Vagina (tissue), 2 donors: ENCODE results near the gene NPAS1.

Experiments
- POLR2A ChIP-seq, 2 donors: fragments of 450-650 bp; IDR thresholded peaks; one replicate each; pipeline ENCODE4 v1.6.1; 2017; ENCODE audit warnings: antibody characterized with exemption in 2 of 2, mild to moderate bottlenecking in 2 of 2, moderate library complexity in 2 of 2
- POLR2AphosphoS5 ChIP-seq, 2 donors: sonication (generic); formaldehyde crosslinking; IDR thresholded peaks; one replicate each; pipeline ENCODE4 v1.9.0; 2017; ENCODE audit warnings: antibody characterized with exemption in 2 of 2, mild to moderate bottlenecking in 2 of 2, low read depth in 1 of 2; ENCODE audit not compliant: insufficient read depth in 1 of 2
- TF ChIP-seq, protein P1 (sequence below), 3 experiments: fragments of 450-650 bp in 2 of 3; fragments of 200-600 bp in 1 of 3; sonication (generic) in 1 of 3; IDR thresholded peaks; one replicate each; pipeline ENCODE4 v1.5.1; 2017 to 2019; ENCODE audit warnings: antibody characterized with exemption in 3 of 3, mild to moderate bottlenecking in 2 of 3, moderate library complexity in 2 of 3

DNA sequence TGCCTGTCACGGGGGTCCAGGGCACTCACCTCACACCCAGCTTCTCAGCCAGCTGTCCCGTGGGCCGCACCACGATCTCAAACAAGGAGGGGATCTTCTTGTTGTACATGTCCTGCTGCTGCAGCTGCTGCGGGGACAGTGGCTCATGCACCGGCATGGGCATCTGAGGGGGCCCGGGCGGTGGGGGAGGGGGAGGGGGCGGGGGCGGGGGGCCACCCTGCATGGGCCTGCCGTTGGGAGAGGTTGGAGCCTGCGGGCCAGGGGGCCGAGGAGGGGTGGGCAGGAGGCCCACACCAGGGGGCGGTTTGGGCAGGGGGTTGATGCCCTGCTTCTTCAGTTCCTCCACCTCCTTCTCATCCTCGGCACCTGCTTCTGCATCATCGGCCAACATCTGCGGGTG is 52.7 kb downstream of the NPAS1 start:
- TF ChIP-seq, protein P1, sequence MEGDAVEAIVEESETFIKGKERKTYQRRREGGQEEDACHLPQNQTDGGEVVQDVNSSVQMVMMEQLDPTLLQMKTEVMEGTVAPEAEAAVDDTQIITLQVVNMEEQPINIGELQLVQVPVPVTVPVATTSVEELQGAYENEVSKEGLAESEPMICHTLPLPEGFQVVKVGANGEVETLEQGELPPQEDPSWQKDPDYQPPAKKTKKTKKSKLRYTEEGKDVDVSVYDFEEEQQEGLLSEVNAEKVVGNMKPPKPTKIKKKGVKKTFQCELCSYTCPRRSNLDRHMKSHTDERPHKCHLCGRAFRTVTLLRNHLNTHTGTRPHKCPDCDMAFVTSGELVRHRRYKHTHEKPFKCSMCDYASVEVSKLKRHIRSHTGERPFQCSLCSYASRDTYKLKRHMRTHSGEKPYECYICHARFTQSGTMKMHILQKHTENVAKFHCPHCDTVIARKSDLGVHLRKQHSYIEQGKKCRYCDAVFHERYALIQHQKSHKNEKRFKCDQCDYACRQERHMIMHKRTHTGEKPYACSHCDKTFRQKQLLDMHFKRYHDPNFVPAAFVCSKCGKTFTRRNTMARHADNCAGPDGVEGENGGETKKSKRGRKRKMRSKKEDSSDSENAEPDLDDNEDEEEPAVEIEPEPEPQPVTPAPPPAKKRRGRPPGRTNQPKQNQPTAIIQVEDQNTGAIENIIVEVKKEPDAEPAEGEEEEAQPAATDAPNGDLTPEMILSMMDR (IDR thresholded peaks at IDR 0.05), result no peak
- no peak for TF ChIP-seq POLR2A (IDR thresholded peaks at IDR 0.05)
- TF ChIP-seq POLR2AphosphoS5 (IDR thresholded peaks at IDR 0.05; ENCODE audit: insufficient read depth in 1 of 2, low read depth in 1 of 2), result no peak
